Lung microvascular endothelial cell (primary cell): ENCODE measurements around the gene FOXP4. TPM values are rescaled to one million over a fixed set of nuclear protein-coding genes. Genes with fewer than 3 reads are reported as not detected.

Source experiments
- DNase-seq, 2 donors: peaks; one replicate each; pipeline versions ENCODE4 v3.0.0 to v3.0.0-alpha.2; 2010; ENCODE audit warnings: low read depth in 2 of 2
- total RNA-seq: library from RNA; depleted of rRNA; stranded (reverse); fragments of >200 nt; gene quantifications from 2 replicates; pipeline ENCODE4 v1.2.1, GENCODE V29; 2014

Gene FOXP4
- total RNA-seq, 1 donor from 2014 or later = 4.6 TPM

DNA sequence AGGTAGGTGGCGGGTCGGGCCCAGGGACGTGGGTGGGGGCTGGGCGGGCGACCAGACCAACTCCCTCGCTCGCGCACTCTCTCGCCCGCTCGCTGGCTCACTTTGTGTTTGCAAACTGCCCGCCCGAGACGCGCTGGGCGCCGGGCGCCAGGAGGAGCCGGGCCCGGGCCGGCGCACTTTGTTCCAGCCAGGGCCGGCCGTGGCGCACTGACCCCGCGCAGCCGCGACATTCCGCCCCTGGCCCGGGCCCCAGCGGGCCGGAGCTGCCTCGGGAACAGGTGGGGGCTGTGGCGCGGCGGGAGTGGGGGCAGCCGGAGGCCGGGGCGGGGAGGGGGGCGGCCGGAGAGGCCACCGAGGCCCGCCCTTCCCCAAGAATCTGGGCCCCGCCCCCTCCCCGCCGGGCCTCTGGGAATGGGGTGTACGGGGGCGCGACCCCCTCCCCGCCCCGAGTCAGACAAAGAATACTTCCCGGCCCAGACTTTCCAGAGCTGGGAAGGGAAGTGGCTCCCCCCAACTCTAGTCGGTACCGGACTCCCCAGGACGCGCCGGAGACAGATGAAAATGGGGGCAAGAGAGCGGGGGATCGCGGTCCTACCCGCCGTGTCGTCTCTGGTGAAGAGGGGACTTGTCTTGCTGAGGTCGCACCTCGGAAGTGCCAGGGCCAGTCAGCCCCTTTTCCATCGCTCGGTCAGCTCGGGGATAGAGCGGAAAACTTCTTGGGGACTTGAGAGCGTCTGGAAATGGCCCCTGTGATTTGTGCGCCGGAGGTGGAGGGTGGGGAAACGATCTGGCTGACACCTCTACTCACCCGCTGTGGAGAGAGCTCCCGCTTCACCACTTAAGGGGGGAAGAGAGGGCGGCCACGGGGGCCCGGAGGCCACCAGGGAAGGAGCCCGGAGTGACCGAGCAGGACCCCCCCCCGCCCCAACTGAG lies 951 bp downstream of the FOXP4 start:
- DNase-seq = peak; percentile 59

DNA sequence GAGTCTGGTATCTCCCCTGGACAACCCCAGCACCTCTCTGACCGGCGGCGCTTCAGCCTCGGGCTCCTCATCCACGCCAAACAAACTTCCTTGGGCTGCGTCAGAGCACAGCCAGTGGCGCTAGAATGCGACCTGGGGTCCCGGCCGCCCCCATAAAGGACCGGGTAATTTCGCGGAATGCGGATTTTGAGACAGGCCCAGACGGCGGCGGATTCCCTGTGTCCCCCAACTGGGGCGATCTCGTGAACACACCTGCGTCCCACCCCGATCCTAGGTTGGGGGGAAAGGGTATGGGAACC lies 1.6 kb downstream of the FOXP4 start:
- no peak for DNase-seq

DNA sequence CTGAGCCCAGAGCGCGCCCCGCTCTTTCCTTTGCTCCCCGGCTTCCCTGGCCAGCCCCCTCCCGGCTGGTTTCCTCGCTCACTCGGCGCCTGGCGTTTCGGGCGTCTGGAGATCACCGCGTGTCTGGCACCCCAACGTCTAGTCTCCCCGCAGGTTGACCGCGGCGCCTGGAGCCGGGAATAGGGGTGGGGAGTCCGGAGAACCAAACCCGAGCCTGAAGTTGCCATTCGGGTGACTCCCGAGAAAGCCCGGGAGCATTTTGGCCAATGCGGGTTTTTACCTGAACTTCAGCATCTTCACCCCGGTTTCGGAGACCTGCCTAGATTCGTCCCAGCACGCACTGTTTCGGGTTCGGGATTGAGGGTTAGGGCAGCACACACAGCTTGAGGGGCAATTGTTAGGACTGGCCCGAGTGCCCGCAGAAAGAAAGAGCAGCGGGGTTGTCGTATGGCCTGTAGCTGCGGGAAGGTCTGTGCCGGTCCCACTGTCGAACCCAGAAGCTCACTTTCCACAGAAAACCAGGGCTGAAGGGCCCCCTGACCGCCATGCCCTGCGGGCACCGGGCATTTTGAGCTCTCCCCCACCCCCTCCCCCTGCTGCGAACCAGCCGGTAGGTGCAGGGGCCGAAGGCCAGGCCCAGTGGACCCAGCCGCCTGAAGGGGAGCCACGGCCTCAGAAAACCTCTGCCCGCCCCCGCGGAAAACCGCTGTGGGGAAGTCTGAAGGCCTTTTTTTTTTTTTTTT lies 2.1 kb downstream of the FOXP4 start:
- DNase-seq = no peak

DNA sequence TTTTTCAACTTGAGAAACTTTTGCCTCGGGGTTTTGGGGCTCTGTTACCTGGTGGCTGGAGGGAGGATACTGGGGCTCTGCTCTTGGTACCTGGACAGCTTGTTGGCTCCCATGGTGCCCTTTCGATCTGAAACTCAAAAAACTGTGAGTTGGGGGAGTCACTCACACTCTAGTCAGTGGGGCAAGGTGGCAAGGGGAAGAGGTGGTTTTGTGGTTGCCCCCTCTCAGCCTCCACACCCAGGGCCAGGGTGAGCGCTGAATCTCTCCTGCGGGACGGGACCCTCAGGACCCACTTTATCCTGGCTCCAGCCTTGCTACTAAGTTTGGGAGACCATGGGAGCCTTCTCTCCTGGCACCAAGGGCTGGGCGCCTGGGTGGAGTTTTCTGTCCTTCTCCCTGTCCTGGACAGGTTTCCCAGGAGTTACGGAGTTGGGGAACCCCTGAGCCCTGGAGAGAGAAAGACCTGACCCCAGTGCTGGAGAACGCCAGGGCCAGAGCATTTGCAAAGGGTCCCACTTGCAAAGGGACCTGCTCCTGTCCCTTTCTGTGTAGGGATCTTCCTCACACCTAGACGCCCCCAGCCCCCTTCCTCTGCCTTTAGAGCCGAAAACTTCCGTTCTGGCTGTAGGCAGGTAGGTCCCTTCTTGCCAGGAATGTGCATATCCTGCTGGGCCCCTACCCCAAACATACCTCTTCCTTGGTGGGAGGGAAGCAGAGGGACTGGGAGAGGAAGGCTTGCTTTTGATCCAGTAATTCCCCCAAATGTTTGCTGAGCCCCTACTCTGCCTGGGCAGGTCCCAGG lies 2.9 kb downstream of the FOXP4 start:
- no peak for DNase-seq

DNA sequence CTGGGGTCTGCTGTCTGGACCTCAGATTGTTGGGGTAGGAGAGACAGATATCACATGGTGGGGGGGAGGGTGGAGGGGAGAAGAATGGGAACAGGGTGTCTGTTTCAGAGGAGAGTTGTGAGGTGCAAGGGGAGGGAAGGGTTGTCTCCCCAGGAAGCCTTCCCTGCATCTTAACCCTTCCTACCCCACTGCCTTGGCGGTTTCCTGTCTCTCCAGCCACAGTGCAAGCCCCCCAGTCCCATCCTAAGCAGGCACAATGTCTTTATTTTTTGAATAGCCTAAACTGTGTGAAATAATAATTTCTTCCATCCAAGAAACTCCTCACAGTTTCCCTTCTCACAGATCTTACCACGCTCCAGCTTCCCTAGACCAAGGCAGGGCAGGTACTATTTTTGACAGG lies 3.5 kb downstream of the FOXP4 start:
- DNase-seq = no peak

DNA sequence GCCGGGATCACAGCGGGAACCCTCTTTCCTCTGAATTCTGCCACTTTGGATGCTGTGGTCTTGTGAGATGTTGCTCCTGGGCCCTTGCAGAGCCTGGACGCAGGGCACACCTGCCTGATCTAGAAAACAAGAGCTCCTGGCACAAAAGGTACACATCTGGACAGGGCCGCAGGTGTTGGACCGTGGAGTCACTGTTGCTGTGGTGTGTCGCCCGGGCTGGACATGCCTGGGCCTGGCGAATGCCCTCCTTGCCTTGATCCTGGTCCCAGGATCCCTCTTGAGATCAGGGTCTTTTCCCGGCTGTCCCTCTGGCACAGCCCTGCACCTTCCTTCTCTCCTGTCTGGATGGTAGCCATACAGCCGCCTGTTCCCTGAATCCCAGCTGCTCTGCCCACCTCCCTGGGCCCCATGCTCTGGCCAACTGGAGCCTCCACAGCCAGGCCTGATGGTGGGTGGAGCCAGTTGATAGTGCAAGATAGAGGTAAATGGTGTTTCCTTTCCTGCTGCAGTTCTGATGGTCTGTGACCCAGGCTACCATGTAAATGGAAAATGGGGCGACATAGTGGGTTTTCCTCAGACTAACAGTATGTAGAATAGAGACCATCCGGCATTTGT lies 5.0 kb downstream of the FOXP4 start:
- no peak for DNase-seq

DNA sequence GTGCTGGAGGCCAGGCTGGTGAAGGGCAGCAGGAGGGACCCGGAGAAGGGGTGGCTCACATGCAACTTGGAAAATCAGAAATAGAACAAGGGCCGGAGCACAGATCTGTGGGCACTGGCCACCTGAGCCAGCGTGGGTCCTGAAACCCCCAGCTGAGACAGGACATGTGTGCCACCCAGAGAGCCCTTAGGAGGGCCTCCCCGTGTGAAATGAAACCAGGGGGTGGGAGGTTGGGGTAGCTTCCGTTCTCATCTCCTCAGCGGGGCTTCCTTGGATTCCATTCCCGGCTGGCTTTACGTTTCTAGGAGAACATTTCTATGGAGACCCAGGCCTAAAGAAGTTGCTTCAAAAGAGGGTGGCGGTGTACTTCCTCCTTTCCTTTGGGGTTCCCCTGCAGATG lies 5.7 kb downstream of the FOXP4 start:
- no peak for DNase-seq

DNA sequence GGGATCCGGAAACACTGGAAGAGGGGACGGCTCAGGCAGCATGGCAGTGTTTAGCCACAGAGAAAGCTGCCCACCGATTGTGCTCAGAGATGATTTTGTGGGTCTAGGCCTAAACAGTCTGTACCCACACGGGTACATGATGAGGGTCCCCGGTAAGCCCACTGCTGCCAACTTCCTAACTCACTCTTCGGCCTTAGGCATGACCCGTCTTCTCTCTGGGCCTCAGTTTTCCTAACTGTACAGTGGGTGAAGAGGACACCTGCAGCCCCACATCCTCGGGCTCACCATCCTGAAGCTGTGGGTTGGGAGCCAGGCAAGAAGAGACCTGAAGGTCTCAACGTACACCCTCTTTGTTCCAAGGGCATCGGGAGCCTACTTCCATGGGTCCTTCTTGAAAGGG lies 6.5 kb downstream of the FOXP4 start:
- no peak for DNase-seq

DNA sequence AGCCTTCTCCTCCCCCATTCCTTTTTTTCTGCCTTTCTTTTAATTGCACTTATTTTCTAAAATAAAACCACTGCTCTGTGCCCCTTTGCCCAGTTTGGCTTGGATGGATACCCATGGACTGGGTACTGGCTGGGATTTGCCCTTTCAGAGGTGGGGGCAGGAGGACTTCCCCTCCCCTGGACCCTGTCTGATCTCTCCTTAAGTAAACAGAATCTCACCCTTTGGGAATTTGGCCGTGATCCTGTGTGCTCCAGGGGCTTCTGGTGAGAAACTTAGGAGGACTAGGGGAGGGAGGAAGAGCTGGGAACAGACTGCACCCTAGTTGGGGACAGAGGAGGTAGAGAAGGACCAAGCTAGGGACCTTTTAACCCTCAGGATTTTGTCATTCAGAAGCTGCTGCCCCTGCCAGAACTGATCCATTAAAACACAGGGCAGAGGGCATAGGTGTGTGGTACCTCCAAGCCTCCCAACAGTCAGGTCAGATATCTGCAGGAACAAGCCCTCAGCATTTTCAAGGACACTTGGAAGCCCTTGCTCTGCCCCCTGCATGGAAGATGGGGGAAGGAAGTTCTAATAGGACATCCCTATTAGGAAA lies 7.3 kb downstream of the FOXP4 start:
- DNase-seq = no peak

DNA sequence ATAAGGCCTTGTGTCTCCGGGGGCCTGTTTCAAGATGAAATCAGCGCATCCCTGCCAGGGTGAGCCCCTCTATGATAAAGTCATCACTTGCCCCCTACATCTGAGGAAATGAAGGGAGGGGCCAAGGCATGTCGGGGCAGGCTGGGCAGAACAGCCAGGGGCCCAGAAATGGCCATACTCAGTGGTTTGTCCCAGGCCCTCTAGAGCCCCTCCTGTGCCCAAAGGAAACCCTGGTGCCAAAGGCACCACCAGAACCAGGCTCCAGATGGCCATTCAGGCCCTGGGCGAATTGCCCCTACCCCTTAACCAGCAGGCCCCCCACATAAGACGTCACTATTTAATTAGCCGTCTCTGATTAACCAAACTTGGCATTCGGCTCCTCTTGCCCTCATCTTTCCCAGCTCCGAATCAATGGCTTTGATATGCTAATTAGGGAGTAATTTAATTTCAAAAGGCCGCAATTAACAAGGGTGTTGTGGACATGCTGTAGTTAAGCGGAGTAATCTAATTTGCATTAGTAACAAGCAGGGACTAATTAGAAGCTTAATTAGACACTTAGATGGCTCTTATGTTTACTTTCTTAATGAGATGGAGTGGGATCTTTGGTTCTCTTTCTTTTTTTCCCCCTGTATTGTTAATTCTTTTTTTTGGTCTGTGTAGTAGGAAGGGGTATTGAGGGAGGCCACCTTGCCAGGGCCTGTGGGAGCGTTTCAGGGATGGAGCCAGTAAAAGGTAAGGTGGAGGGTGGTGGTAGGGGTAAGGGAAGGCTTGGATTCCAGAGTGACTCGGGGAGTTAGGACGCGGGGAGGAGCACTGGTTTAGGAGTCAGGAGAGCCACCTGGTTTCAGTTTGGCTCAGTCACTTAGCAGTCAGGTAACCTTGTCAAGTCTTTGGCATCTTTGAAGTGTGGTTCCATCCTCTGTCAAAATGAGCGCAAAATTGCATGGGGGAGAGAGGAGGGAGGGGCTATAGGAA lies 9.4 kb downstream of the FOXP4 start:
- no peak for DNase-seq

DNA sequence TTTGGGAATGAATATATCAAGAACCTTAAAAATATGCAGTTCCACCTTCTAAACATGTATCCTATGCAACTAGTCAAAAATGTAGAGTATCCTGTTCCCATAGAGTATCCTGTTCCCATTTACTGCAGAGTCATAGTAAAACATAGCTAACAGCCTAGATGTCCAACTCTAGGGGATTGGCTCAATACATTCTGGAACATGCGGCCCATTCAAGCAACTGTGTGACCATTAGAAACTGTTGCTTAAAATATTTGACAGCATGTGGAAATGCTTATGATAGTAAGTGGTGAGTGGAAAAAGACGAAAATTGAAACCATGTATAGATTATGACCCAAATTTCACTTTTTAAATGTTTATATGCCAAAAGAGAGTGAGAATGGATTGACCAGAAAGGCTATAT lies 11.2 kb downstream of the FOXP4 start:
- no peak for DNase-seq

DNA sequence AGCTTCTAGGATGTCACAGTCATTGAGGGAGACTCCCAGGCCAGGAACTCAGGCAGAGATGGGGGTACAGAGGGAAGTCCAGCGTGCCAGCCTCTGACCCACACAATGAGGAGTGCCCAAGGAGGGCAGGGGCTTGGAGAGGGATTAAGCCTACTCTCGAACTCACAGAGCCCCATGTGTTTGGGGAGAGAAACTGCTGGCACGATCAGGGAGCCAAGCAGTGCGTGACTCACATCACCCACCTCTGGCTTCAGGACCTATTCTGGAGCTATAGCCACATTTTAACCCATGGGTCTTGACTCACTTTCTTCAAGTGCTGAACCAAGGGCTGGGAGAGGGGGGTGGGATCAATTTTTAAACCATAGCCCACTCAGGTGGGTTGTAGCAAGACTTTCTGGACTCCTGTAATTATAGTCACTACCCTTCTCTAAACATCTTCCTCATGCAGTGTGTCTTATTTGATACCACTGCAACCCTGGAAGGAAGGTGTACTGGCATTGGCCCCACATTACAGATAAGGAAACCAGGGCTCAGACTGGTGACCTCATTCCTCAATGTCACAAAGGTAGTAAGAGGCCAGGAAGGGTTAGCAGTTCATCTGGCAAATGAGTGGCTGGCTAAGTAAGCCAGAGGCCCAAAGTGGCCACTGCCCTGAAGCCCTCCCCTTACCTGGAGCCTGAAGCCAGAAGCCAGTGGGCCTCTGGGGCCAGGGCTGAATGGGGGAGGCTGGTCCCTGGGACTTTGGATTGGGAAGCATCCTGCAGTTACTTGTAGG lies 12.0 kb downstream of the FOXP4 start:
- no peak for DNase-seq

DNA sequence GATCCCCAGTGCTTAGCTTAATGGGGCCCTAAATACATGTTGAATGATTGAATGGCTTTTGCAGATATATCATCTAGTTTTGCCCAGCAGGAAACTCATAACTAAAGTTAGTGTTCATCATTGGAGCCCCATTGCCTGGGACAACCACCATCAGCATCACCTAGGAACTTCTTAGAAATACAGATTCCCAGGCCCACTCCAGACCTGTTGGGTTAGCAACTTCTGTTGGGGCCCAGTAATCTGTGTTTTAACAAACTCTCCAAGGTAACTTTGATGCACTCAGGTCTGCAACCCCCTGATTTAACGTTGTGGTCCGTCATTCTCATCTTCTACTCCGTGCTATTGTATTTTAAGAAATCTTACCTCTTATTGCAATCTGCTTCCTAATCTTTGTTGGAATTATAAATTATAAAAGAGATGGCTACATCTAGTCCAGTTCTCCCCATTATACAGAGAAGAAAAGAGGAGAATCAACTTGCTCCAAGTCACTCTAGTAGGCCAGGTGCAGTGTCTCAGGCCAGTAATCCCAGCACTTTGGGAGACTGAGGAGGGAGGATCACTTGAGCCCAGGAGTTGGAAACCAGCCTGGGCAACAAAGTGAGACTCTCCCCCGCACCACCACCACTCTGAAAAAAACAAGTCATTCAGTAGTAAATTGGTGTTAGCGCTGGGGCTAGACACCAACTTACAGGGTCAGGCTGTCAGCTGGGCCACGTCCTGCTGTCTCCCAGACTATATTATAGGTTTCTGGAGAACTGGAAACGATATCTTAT lies 13.7 kb downstream of the FOXP4 start:
- DNase-seq = no peak

DNA sequence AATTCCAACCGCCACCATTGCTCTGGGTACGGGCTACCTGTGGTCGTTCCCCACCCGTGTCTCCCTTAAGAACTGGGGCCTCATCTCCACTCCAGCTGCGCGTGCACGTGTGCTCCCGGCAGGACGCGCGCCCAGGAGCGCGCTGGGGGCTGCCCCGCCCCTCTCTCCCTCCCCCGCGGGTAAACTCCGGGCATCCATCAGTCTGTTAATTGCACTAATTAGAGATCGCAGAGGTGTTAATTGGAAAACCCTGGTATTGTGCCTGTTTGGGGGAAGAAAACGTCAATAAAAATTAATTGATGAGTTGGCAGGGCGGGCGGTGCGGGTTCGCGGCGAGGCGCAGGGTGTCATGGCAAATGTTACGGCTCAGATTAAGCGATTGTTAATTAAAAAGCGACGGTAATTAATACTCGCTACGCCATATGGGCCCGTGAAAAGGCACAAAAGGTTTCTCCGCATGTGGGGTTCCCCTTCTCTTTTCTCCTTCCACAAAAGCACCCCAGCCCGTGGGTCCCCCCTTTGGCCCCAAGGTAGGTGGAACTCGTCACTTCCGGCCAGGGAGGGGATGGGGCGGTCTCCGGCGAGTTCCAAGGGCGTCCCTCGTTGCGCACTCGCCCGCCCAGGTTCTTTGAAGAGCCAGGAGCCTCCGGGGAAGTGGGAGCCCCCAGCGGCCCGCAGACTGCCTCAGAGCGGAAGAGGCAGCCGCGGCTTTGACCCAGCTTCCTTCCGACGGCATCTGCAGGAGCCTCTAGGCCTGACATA lies 14.4 kb downstream of the FOXP4 start:
- peak; percentile 22 to 43 for DNase-seq

DNA sequence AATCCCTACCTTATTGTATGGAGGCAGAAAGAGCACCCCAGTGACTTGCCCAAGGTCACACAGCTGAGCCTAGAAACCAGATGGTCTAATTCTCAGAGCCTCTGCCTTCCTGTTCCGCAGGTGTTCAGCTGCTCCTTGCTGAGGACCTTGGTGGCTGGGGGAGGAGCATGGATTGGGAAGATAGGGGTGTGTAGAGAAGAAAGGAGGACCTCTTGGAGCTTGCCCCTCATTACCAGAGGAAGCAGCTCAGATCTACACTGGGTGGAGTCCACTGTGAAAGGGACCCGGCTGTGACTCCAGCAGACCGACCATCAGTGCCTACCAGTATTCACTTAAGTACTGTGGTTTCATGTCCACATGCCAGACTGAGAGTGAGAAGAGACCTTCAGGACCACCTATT lies 15.2 kb downstream of the FOXP4 start:
- no peak for DNase-seq

DNA sequence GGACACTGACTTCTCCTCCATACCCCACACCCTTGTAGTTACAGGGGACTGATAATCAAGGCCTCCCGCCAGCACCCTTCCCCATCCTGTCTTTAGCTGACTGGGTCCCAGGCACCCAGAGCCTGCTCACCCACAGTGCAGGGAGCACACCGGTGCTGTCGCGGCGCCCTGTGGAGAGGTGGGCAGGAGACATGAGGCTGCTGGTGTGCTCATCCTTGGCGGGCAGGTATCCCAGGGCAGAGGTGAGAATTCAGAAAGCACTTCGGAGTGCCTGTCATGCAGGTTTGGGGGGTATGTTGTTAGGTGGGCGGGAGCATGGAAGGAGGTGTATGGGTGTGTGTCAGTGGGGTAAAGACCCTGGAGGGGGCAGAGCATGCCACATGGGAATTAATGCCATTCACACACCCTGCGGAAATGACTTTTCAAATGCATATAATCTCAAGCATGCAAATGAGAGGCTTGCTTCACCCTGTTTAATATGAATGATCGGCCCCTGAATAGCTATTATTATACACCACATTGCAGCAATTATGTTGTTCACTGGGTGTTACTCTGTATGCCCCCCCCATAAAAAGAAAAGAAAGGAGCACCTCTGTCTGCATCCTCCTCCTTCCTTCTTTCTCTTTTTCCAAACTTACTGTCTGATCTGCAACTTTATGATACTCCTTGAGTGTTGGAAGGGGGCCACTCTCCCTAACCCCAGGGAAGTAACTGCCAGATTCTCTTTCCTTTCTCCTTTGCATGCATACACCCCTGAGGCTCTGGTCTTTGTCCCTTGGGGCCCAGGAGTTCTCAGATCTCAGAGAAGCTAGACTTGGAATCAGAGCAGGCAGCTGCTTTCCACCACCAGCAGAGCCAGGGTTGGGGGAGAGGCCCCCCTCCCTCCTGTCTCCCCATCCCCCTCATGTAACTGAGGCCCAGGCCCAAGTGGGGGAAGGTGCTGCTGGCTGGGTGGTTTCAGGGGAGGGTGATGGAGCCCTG lies 16.0 kb downstream of the FOXP4 start:
- no peak for DNase-seq
